ENCODE data around the gene GATD1.

GRCh38 chr11:797296-798092 is 20.2 kb upstream of the GATD1 start:
- TF ChIP-seq POLR2A (IDR thresholded peaks at IDR 0.05) = no peak
- TF ChIP-seq, protein P1, sequence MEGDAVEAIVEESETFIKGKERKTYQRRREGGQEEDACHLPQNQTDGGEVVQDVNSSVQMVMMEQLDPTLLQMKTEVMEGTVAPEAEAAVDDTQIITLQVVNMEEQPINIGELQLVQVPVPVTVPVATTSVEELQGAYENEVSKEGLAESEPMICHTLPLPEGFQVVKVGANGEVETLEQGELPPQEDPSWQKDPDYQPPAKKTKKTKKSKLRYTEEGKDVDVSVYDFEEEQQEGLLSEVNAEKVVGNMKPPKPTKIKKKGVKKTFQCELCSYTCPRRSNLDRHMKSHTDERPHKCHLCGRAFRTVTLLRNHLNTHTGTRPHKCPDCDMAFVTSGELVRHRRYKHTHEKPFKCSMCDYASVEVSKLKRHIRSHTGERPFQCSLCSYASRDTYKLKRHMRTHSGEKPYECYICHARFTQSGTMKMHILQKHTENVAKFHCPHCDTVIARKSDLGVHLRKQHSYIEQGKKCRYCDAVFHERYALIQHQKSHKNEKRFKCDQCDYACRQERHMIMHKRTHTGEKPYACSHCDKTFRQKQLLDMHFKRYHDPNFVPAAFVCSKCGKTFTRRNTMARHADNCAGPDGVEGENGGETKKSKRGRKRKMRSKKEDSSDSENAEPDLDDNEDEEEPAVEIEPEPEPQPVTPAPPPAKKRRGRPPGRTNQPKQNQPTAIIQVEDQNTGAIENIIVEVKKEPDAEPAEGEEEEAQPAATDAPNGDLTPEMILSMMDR (IDR thresholded peaks at IDR 0.05) = no peak
- no peak for TF ChIP-seq POLR2AphosphoS5 (IDR thresholded peaks at IDR 0.05)
